ENCODE data around the gene NAP1L4. TPM values are rescaled to one million over a fixed set of nuclear protein-coding genes. Genes with fewer than 3 reads are reported as not detected.

NAP1L4 gene
- polyA plus RNA-seq, 4 donors = 173 to 202 (median 194) TPM

GRCh38 chr11:2927121-2927800 is 64.9 kb downstream of the NAP1L4 start:
- no peak for DNase-seq (ENCODE audit: low read depth in 4 of 4, low spot score in 3 of 4)

GRCh38 chr11:2926611-2927051 is 65.5 kb downstream of the NAP1L4 start:
- DNase-seq (ENCODE audit: low read depth in 4 of 4, low spot score in 3 of 4) = no peak

DNA sequence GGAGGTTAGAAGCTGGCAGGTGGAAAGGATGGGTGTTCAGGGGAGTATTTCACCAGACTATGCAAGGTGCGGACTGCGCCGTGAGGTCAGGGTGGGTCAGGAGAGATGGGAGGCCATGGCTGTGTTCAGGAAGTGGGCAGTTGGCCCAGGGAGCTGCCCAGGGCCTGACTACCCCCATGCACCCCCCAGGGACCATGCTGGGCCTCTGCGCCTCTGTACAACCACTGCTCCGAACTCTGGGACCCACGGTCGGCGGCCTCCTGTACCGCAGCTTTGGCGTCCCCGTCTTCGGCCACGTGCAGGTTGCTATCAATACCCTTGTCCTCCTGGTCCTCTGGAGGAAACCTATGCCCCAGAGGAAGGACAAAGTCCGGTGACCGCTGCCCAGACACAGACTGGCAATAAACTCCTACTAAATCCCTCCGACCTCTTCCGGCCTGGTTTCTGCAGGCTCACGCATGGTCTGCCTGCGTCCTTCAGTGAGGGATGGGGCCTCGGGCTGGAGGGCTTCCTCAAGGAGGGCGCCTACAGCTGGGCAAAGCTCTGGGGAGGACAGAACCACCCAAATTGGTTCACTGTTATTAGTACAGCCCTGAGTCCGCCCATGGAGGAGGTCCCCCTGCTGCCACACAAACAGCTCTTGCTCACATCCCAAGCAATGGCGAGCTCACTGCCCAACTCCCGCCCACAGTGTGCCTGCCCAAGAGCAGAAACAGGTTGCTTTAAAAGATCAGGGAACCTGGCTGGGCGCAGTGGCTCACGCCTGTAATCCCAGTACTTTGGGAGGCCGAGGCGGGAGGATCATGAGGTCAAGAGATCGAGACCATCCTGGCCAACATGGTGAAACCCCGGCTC is 67.1 kb downstream of the NAP1L4 start:
- no peak for DNase-seq (ENCODE audit: low read depth in 4 of 4, low spot score in 3 of 4)

DNA sequence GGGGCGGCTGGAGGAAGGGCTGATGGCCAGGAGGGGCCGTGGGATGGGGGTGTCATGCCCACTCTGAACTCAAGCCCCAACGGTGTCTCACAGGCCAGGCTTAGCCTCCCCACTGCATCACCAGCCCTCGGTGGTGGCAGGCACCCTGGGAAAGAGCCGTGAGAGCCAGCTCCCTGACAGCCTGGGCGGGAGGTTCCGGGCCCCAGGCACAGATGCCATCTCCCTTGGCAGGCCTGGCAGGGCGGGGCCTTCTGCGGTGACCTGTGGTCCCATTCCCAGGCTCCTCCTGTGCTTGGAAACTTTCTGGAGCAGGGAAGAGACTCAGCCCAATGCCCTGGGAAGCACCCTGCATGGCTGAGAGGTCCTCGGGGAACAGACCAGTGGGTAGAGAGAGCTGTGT is 67.7 kb downstream of the NAP1L4 start:
- DNase-seq (ENCODE audit: low read depth in 4 of 4, low spot score in 3 of 4) = no peak

DNA sequence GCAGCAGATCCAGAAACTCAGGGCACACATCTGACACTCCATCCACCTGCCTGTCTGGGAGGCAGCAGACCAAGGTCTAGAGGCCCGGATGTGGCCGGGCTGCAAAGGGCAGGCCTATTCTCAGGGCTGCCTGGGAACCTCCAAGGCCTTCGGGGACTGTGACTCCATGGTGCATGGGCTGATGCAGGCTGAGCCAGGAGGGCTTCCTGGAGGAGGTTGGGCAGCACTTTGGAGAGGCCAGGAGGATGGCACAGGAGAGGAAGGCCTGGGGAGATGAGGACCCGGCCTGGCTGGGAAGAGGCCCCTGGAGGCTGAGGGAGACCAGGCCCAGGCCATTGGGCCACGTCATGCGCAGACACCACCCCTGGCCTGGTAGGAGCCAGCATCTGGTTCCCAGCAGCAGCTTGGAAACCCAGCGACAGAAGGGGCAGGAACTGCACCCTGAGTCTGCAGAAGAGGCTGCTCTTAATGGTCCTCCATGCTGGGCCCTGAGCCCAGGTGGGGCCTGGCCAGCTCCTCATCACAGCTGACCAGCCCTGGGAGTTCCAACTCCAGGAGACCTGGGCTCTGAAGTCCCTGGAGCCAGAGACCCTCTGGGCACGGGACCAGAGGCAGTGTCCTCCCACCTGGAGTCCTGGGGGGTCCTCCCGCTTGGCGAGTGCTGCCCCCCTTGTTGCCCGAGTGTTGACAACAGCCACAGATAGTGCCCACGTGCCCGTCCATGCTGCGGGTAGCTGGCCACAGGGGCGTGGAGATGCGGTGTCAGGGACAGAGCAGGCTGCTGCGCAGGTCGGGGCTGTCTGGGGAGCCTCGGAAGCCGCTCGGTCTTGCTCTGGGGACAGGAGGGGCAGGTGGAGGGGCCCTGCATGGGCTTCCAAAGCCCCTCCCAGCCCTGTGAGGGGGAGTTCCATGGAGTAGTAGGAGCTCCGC is 68.4 kb downstream of the NAP1L4 start:
- no peak for DNase-seq (ENCODE audit: low read depth in 4 of 4, low spot score in 3 of 4)

- no peak for DNase-seq (ENCODE audit: low read depth in 4 of 4, low spot score in 3 of 4)
Measured at GRCh38 chr11:2922655-2923054, 69.5 kb downstream of the NAP1L4 start.

DNA sequence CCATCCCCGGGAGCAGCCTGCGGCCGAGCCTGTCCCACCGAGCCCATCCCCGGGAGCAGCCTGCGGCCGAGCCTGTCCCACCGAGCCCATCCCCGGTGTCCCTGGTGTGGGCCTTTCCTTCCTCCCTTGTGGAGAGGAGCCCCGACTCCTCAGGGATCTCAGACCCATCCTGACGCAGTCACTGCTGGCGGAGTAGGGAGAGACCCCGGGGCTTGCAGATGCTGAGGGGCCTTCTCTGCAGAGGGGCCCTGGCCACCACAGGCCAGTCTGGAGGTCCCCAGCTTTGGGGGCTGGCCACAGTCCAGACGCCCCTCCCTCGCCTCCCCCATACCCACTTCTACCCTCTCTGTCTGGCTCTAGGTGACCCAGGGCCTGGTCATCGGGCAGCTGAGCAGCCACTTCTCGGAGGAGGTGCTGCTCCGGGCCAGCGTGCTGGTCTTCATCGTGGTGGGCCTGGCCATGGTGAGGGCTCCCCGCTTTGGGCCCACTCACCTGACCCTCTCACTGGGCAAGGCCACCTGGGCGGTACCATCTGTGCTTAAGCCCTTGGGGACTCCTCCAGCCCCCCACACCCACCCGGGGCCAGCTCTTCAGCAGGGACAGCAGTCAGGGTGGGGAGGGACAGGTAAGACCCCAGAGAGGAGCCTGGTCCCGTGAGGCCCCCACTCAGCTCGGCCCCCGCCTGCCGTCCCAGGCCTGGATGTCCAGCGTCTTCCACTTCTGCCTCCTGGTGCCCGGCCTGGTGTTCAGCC is 70.2 kb downstream of the NAP1L4 start:
- DNase-seq (ENCODE audit: low read depth in 4 of 4, low spot score in 3 of 4) = no peak

DNA sequence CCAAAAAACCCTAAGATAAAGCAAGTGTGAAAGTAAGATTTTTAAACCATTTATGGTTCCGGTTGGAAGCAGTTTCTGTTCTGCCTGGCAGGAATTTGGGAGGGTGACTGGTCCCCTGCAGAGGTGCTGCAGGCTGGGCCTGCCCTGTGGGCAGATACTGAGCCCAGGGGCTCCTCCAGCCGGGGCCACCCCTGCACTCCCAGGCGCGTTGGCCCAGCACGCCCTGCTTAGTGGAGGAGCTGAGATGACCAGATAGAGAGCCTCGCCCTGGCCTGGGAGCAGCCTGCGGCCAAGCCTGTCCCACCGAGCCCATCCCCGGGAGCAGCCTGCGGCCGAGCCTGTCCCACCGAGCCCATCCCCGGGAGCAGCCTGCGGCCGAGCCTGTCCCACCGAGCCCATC is 70.9 kb downstream of the NAP1L4 start:
- no peak for DNase-seq (ENCODE audit: low read depth in 4 of 4, low spot score in 3 of 4)

GRCh38 chr11:2920343-2920742 is 71.8 kb downstream of the NAP1L4 start:
- no peak for DNase-seq (ENCODE audit: low read depth in 4 of 4, low spot score in 3 of 4)

DNA sequence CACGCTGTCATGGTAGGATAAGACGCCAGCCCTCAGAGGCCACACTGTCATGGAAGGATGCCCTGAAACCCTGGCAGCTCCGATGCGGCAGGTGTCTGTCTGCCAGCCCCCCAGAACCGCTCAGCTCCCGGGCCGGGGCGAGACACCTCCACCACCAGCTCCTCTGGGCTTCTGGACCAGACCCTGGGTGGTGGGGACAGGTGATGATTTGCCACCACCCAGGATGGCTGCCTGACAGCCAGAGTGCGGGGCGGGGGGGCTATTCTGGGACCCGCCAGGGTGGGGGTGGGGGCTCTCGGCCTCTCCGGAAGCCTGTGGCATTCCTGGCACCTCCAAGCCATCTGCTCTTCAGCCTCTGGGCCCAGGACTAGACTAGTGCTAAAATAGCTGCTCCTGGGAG is 72.3 kb downstream of the NAP1L4 start:
- DNase-seq (ENCODE audit: low read depth in 4 of 4, low spot score in 3 of 4) = no peak

DNA sequence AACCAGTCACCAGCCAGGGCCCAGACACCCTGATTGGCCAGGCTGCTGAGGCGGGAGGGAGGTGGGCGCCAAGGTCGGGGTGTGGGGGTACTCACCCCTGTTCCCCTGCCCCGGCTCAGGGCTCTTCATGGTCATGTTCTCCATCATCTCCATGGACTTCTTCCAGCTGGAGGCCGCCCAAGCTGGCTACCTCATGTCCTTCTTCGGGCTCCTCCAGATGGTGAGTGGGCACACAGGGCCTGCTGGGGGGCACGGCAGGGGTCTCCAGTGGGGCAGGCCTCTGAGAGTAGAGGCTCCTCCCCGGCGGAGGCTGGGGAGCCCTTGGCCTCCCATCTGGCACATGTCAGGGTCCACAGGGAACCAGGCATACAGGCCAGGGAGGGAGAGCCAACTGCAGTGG is 72.9 kb downstream of the NAP1L4 start:
- no peak for DNase-seq (ENCODE audit: low read depth in 4 of 4, low spot score in 3 of 4)

- DNase-seq (ENCODE audit: low read depth in 4 of 4, low spot score in 3 of 4) = no peak
Measured at GRCh38 chr11:2917842-2918490, 74.2 kb downstream of the NAP1L4 start.

DNA sequence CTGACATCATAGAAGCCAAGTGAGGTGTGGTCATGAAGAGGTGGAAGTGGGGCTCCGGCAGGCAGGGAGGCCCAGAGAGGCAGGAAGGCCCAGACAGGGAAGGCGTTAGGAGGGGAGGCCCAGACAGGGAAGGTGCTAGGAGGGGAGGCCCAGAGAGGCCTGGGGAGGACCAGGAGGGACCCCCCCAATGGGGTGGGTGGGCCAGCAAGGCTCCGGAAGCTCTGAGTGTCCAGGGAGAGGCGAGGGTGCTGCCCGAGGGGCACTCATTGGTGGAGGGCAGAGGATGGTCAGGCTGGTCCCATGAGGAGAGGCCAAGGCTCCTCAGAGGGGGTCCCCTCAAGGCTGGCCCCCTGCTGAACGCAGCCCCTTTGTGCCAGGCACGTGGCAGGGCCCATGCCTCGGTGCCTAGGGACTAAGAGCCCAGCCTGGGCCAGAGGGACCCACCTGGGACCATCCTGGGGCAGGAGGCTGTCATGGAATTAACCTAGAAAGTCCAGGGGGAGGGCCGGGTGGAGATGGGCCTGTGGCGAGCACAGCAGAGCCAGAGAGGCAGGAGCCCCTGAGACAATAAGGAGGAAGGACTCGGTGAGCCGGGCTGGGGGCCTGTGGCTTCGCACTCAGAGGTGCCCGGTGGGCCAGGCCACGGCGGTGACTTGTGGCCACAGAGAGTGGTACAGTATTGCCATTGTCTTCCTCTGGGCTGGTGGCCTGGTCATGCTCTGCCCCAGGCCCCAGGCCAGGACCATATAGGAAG is 75.1 kb downstream of the NAP1L4 start:
- DNase-seq (ENCODE audit: low read depth in 4 of 4, low spot score in 3 of 4) = no peak

DNA sequence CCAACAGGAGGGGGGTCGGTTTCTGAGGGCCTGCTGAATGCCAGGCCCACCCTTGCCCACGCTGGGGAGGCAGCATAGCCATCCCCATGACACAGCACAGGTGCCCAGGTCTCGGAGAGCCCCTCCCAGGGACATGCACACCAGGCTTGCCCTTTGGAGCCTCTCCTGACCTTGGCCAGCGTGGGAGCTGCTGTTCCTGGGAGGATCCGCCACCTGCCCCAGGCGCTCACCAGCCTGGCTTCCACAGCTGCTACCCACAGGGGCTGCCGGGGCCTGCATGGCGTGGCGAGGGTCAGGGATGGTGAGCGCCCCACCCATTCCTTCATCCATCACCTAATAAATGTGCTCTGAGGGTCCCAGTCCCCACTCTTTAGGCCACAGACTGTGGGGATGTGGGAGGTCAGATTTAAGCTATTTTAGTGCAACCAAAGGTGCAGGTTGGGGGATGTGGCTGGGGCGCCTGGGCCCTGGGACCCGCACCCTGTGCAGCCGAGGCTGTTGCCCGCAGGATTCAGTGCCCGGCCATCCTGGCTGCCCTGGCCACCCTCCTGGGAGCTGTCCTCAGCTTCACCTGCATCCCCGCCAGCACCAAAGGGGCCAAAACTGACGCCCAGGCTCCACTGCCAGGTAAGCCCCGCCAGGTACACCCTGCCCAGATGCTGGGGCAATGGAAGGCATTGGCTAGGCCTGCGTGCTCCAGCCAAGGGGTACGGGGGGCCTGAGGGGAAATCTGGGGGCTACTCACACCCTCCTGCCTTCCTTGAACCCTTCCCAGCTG is 75.8 kb downstream of the NAP1L4 start:
- DNase-seq (ENCODE audit: low read depth in 4 of 4, low spot score in 3 of 4) = no peak

DNA sequence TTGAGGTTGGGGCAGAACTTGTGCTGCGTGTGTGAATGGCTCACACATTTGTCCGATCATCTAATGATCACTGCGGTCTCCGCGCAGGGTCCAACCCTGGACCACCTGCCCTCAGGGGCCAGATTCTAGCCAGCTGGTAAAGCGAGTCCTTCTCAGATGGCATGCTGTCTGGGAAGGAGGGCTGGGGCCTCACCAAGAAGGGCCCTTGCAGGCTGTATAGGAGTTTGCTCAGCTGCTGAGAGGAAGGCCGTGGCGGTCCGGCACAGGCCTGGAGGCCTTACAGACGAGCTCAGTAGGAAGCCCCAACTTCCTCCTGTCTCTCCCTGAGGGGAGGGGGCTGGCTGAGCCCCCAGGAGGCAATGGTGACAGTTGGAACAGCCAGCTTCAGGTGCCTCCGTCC is 76.7 kb downstream of the NAP1L4 start:
- no peak for DNase-seq (ENCODE audit: low read depth in 4 of 4, low spot score in 3 of 4)

DNA sequence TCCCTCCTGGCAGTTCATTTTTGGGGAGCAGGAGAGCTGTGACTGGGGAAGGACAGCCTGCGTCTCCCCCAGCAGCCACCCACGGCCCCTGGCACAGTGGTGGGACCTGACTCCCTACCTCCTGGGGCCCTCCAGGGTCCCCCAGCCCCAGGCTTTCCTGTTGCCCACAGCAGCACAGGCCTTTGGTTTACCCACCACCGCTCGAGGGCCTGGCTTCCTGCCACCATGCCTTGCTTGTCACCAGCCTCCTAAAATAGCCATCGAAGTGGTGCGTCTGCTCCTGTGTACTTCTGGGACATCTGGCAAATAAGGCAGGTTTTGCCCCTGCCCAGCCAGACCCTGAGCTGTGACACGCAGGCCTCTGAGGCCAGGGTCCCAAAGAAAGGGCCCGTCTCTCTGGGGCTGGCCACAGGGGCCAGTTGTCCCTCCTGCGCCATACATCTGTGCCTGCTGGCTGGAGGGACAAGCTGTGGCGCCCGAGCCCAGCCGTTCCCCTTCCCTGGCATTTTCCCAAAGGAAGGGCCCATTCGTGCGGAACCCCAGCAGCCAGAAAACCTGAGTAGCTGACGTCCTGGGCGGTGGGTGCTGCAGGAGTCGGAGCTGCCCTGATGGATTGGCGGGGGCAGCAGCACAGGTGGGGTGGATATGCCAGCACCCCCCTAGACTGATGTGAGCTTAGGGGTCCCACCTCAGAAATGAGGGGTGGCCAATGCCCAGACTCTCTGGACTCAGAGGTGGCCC is 77.5 kb downstream of the NAP1L4 start:
- DNase-seq (ENCODE audit: low read depth in 4 of 4, low spot score in 3 of 4) = no peak

GRCh38 chr11:2913776-2914175 is 78.4 kb downstream of the NAP1L4 start:
- DNase-seq (ENCODE audit: low read depth in 4 of 4, low spot score in 3 of 4) = no peak

DNA sequence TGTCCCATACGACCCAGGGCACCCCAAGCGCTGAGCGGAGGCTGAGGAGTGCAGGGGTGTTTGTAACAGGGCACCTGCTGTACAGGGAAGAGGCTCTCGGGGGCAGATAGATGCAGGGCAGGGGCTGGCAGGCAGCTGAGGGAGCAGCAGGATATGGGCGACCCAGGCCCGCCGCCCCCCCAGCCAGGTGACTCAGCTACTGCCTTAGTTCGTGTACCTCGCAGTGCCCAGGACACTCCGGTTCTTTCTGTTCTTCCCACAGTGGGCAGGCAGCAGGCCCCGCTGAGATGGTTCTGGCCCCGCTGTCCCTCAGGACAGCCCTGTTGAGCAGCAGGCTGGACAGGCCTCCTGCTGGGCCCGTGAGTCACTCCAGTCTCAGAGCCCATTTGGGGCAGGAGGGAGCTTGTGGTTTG is 79.1 kb downstream of the NAP1L4 start:
- no peak for DNase-seq (ENCODE audit: low read depth in 4 of 4, low spot score in 3 of 4)

Data from right renal pelvis (tissue), 4 donors.